GM12878 (cell line): Measurements from ENCODE around the gene AK8. TPM values are rescaled to one million over a fixed set of nuclear protein-coding genes. Genes with fewer than 3 reads are reported as not detected.

Source experiments
- ATAC-seq: fragments of 200-7000 bp; cut with Tn5 transposase; 3 replicates; pipeline ENCODE4 v1.9.1; 2020; ENCODE audit warnings: mild to moderate bottlenecking, moderate library complexity
- BruUV-seq: library from RNA; stranded (reverse); fragments of 400-500 nt; replicated peaks from 2 replicates; lab custom pipeline; 2021; lab: Mats Ljungman, UMichigan
- CTCF ChIA-PET: fragments of 300-600 bp; sonication (Branson Sonifier 250); formaldehyde crosslinking; extraction: SDS; loops from one replicate; lab custom pipeline; 2021; ENCODE audit warnings: inconsistent platforms; lab: Yijun Ruan, JAX
- POLR2A ChIA-PET: fragments of 350-600 bp; formaldehyde crosslinking; extraction: SDS; loops from one replicate; lab custom pipeline; 2021; ENCODE audit warnings: inconsistent platforms; lab: Charles Lee
- RAD21 ChIA-PET: fragments of 300-600 bp; sonication (Branson Sonifier 250); formaldehyde crosslinking; loops from one replicate; lab custom pipeline; 2023; ENCODE audit warnings: antibody characterized with exemption; ENCODE audit not compliant: unreplicated experiment; lab: Charles Lee
- SMC1A ChIA-PET: fragments of 300-600 bp; sonication (Branson Sonifier 250); formaldehyde crosslinking; loops from one replicate; lab custom pipeline; 2023; ENCODE audit not compliant: unreplicated experiment, uncharacterized antibody; lab: Charles Lee
- DNase-seq: peaks from one replicate; pipeline ENCODE4 v3.0.0-alpha.2; 2011; ENCODE audit warnings: low read depth, low spot score
- FAIRE-seq: peaks from 3 replicates; lab custom pipeline; 2011; peaks lifted over from hg19 to GRCh38; lab: Jason Lieb, UNC
- H2AFZ ChIP-seq: 2 replicates; pipeline ENCODE4 v1.6.0; 2011; ENCODE audit warnings: low read depth, low read length, control low read depth; ENCODE audit not compliant: control insufficient read depth
- H3K27ac ChIP-seq: 2 replicates; pipeline ENCODE4 v1.5.1; 2011; ENCODE audit warnings: control low read depth; ENCODE audit not compliant: control insufficient read depth, insufficient read depth
- H3K27me3 ChIP-seq, 2 experiments: replicated peaks in 1 of 2; 2 replicates each; pipeline versions ENCODE4 v1.6.0 to v1.6.1; 2011; ENCODE audit warnings: low read length in 1 of 2; ENCODE audit not compliant: control insufficient read depth in 2 of 2, insufficient read depth in 2 of 2
- H3K36me3 ChIP-seq, 2 experiments: 2 replicates each; pipeline ENCODE4 v1.5.1; 2011; ENCODE audit warnings: low read length in 1 of 2; ENCODE audit not compliant: control insufficient read depth in 2 of 2, insufficient read depth in 2 of 2
- H3K4me1 ChIP-seq: 2 replicates; pipeline ENCODE4 v1.6.1; 2011; ENCODE audit warnings: mild to moderate bottlenecking, low read length, moderate library complexity, mixed read lengths; ENCODE audit not compliant: control insufficient read depth, insufficient read depth
- H3K4me2 ChIP-seq: 2 replicates; pipeline ENCODE4 v1.6.0; 2011; ENCODE audit warnings: control low read depth; ENCODE audit not compliant: control insufficient read depth, insufficient read depth
- H3K4me3 ChIP-seq: fragments of 200-600 bp; sonication (generic); 2 replicates; pipeline ENCODE4 v1.5.1; 2016
- H3K79me2 ChIP-seq: 2 replicates; pipeline ENCODE4 v1.6.0; 2011; ENCODE audit warnings: low read length; ENCODE audit not compliant: control insufficient read depth, insufficient read depth
- H3K9ac ChIP-seq: 2 replicates; pipeline ENCODE4 v1.8.0; 2011; ENCODE audit warnings: low read length, control low read depth, mixed read lengths; ENCODE audit not compliant: control insufficient read depth, insufficient read depth
- H3K9me3 ChIP-seq: replicated peaks from 3 replicates; pipeline ENCODE4 v1.5.1; 2011; ENCODE audit warnings: mild to moderate bottlenecking, low read length; ENCODE audit not compliant: control insufficient read depth, insufficient read depth
- H4K20me1 ChIP-seq: 2 replicates; pipeline ENCODE4 v1.6.0; 2011; ENCODE audit not compliant: control insufficient read depth, insufficient read depth
- ATF7 ChIP-seq: fragments of 450-650 bp; IDR thresholded peaks from 2 replicates; pipeline ENCODE4 v1.6.1; 2016; ENCODE audit warnings: low read depth, mild to moderate bottlenecking
- BHLHE40 ChIP-seq, 2 experiments: fragments of 450-650 bp in 1 of 2; IDR thresholded peaks; 2 replicates each; pipeline ENCODE4 v1.6.1; 2011 to 2017; ENCODE audit warnings: low read depth in 2 of 2, borderline replicate concordance in 1 of 2, improper control_type of control experiment in 1 of 2, low read length in 1 of 2, mild to moderate bottlenecking in 1 of 2
- HCFC1 ChIP-seq: fragments of 150-350 bp; IDR thresholded peaks from 2 replicates; pipeline ENCODE4 v1.6.1; 2014; ENCODE audit warnings: low read length
- MYB ChIP-seq: fragments of 150-350 bp; IDR thresholded peaks from 2 replicates; pipeline ENCODE4 v1.6.1; 2014; ENCODE audit warnings: mild to moderate bottlenecking, low read depth, low read length, borderline replicate concordance
- NBN ChIP-seq: fragments of 450-650 bp; IDR thresholded peaks from 2 replicates; pipeline ENCODE4 v1.6.1; 2016
- NR2F1 ChIP-seq: fragments of 450-650 bp; conservative IDR thresholded peaks from 2 replicates; pipeline ENCODE4 v1.6.1; 2017; ENCODE audit warnings: mild to moderate bottlenecking
- PRDM15 ChIP-seq: fragments of 450-650 bp; formaldehyde crosslinking; IDR thresholded peaks from 2 replicates; pipeline ENCODE4 v1.4.0; 2020; ENCODE audit warnings: mild to moderate bottlenecking, moderate library complexity
- SMARCA5 ChIP-seq: fragments of 450-650 bp; IDR thresholded peaks from 2 replicates; pipeline ENCODE4 v1.6.1; 2017; ENCODE audit warnings: mild to moderate bottlenecking
- SREBF2 ChIP-seq: IDR thresholded peaks from 2 replicates; pipeline ENCODE4 v1.6.1; 2012; ENCODE audit warnings: mild to moderate bottlenecking, low read length
- SRF ChIP-seq, 2 experiments: IDR thresholded peaks; 2 replicates each; pipeline ENCODE4 v1.6.1; 2011; ENCODE audit warnings: low read depth in 2 of 2, low read length in 2 of 2, mild to moderate bottlenecking in 1 of 2, moderate library complexity in 1 of 2
- TARDBP ChIP-seq: IDR thresholded peaks from 2 replicates; pipeline ENCODE4 v1.6.1; 2016; ENCODE audit warnings: borderline replicate concordance
- TCF7 ChIP-seq: IDR thresholded peaks from 2 replicates; pipeline ENCODE4 v1.6.1; 2014; ENCODE audit warnings: antibody characterized with exemption, borderline replicate concordance
- WGBS: methylation state at CpG from one replicate; pipeline ENCODE4 v1.1.6; 2016; ENCODE audit warnings: low lambda C conversion rate; ENCODE audit not compliant: insufficient replicate concordance, insufficient coverage; ENCODE audit errors: missing lambda C conversion rate; 5-methylcytosine and 5-hydroxymethylcytosine counted together
- in situ Hi-C: fragments of 300-500 bp; cut with MboI; formaldehyde crosslinking; loops from 9 replicates; pipeline ENCODE4 v1.14.3; 2018; ENCODE audit warnings: mixed read lengths
- intact Hi-C: fragments of 100-400 bp; cut with micrococcal nuclease; formaldehyde crosslinking; loops from one replicate; pipeline ENCODE4 v1.14.2; 2022; ENCODE audit not compliant: unreplicated experiment
- polyA plus RNA-seq, 11 experiments: library from polyadenylated mRNA; depleted of rRNA in 4 of 11; unstranded in 6 of 11; stranded (reverse) in 5 of 11; fragments of >200 nt; fragmentation: Nextera tagmentation in 4 of 11; fragmentation: Illumina TruSeq in 1 of 11; extraction: Ambion mirVana in 4 of 11; extraction: Trizol in 1 of 11; gene quantifications; 1 replicate in 1 of 11; 2 replicates in 10 of 11; pipeline versions ENCODE4 v1.2.1 to v1.2.3, GENCODE V29; 2011 to 2016; ENCODE audit warnings: inconsistent platforms in 2 of 11, missing spikeins in 2 of 11, low read depth in 1 of 11
- total RNA-seq, 4 experiments: library from RNA; depleted of rRNA in 3 of 4; stranded (reverse); fragments of >200 nt in 3 of 4; fragmentation: Illumina TruSeq in 1 of 4; extraction: Trizol in 1 of 4; gene quantifications; 2 replicates each; pipeline versions ENCODE4 v1.2.1 to v1.2.3, GENCODE V29; 2013 to 2021

Gene AK8
- total and polyA plus RNA-seq, 10 of the 15 experiments (the other 5 are each of a cell fraction or from before 2014, with no cell fraction given) = 0.03 to 0.12 (median 0.06) TPM; not detected in 5

DNA sequence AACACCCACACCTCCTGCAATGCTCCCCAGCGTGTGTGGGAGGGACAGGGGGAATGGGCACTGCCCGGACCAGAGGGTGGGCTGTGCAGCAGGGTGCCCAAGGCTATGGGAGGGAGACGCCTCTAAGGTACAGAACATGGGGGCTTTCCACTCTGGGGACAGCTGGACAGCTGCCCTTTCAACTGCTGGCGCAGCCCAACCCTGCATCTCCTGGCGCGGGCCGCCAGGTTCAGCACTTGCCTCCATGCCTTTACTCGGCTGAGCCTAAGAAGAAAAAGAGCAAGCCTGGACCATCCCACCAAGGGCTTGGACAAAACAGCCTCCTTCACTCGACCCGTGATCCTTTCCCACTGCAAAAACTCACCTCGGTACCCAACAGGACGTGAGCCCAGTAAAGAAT, 15.0 kb downstream of the AK8 start:
- Histone ChIP-seq H2AFZ (no peak overlapping the region), H3K4me1 (no peaks in the 10 kb centered on the region), H3K4me2 (no peak overlapping the region), H3K79me2 (no peaks in the 10 kb centered on the region), H3K27ac (no peak overlapping the region), H3K9ac (no peak overlapping the region), H4K20me1 (no peaks in the 10 kb centered on the region), H3K27me3 (no peaks in the 10 kb centered on the region), H3K9me3 (no peaks in the 10 kb centered on the region), H3K4me3 (no peak overlapping the region), H3K36me3 (no peaks in the 10 kb centered on the region)
- WGBS = 65% methylated on average over 12 of the region's 12 CpGs
- ATAC-seq = no peak
- SMC1A ChIA-PET = no interaction called here
- FAIRE-seq = no peak
- BruUV-seq = no TSS peak
- intact Hi-C loops (no loop called here), in situ Hi-C loops (no loop called here)
- POLR2A ChIA-PET = no interaction called here
- RAD21 ChIA-PET = no interaction called here
- CTCF ChIA-PET = no interaction called here
- DNase-seq = no peak
- no peak for TF ChIP-seq TCF7
- TF ChIP-seq NR2F1 = no peak
- no peak for TF ChIP-seq SMARCA5
- no peak for TF ChIP-seq TARDBP
- no peak for TF ChIP-seq SRF (IDR thresholded peaks at IDR 0.05; ENCODE audit: low read depth in 2 of 2, low read length in 2 of 2)
- TF ChIP-seq SREBF2 = no peak
- TF ChIP-seq ATF7 = no peak
- TF ChIP-seq MYB = no peak
- no peak for TF ChIP-seq PRDM15
- no peak for TF ChIP-seq HCFC1
- TF ChIP-seq BHLHE40 (IDR thresholded peaks at IDR 0.05; ENCODE audit: borderline replicate concordance in 1 of 2, low read depth in 2 of 2, low read length in 1 of 2) = no peak
- no peak for TF ChIP-seq NBN
